Endothelial cell (in vitro differentiated cells): ENCODE data around the gene PRSS50. TPM values are rescaled to one million over a fixed set of nuclear protein-coding genes. Genes with fewer than 3 reads are reported as not detected.

Experiments
- DNase-seq: peaks from one replicate; pipeline ENCODE4 v3.0.0; 2021; ENCODE audit warnings: low spot score
- H3K27ac Mint-ChIP-seq: one replicate; pipeline ENCODE4 v1.8.0; 2021; ENCODE audit warnings: mixed read lengths, inconsistent platforms; ENCODE audit not compliant: unreplicated experiment
- H3K27me3 Mint-ChIP-seq: one replicate; pipeline ENCODE4 v1.8.0; 2021; ENCODE audit warnings: mild to moderate bottlenecking, moderate library complexity, mixed read lengths, inconsistent platforms; ENCODE audit not compliant: unreplicated experiment
- H3K36me3 Mint-ChIP-seq: one replicate; pipeline ENCODE4 v1.8.0; 2021; ENCODE audit warnings: mild to moderate bottlenecking, low read depth, mixed read lengths, inconsistent platforms; ENCODE audit not compliant: unreplicated experiment
- H3K4me1 Mint-ChIP-seq: one replicate; pipeline ENCODE4 v1.8.0; 2021; ENCODE audit warnings: mild to moderate bottlenecking, mixed read lengths, inconsistent platforms; ENCODE audit not compliant: unreplicated experiment
- H3K4me3 Mint-ChIP-seq: one replicate; pipeline ENCODE4 v1.8.0; 2021; ENCODE audit warnings: mild to moderate bottlenecking, mixed read lengths, inconsistent platforms; ENCODE audit not compliant: unreplicated experiment
- H3K9me3 Mint-ChIP-seq: one replicate; pipeline ENCODE4 v1.8.0; 2021; ENCODE audit warnings: mixed read lengths, inconsistent platforms; ENCODE audit not compliant: unreplicated experiment
- total RNA-seq: library from RNA; stranded (reverse); fragmentation: NEBNext Ultra II Directional; extraction: Animal tissue kit (Norgen Biotek cat#: 25700); gene quantifications from one replicate; pipeline ENCODE4 v1.2.1, GENCODE V29; 2021; ENCODE audit not compliant: unreplicated experiment
- TF ChIP-seq, protein P1 (sequence below): fragments of 200-600 bp; sonication (generic); IDR thresholded peaks from one replicate; pipeline ENCODE4 v1.5.0; 2021; ENCODE audit warnings: antibody characterized with exemption; ENCODE audit not compliant: unreplicated experiment

The PRSS50 gene
- total RNA-seq, 1 donor from 2014 or later, result 0.38 TPM

DNA sequence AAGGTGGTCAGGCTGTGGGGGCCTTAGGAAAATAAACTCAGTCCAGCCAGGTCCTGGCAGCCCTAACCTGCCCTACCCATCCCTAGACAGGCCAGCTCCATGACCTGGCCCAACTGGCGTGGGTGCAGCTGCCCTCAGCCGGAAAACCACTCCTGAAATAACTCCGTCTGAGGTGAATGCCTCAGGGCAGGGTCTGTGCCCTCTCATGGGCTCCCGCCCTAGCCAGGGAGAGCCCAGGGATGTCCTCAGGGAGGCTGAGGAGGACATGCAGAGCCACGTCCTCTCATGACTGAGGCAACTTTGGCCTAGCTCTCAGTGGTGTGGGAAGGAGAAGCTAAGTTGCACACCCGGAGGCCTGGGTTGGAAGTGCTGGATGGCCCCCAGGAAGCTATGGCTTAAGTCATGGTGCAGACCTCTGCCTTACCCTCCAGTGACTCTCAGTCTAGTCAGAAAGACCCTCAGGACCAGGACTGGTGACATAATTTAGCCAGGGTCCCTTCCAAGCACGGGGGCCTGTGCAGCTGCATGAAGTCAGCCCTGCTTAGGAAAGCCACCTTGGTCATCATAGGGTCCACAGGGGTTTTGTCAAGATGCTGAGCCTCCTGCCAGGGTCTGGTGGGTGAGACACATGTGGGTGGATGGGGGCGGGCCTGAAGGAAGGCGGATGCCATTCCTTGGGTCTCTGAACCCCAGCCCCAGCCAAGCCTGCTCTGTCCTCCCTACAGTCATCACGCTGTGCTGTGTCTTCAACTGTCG lies 9.1 kb downstream of the PRSS50 start:
- H3K27ac Mint-ChIP-seq, result no peak overlapping the region
- H3K9me3 Mint-ChIP-seq, result no peaks in the 10 kb centered on the region
- no peak overlapping the region for H3K4me3 Mint-ChIP-seq
- H3K36me3 Mint-ChIP-seq, result peaks cover 6% of the 10 kb centered on the region
- peaks cover 3% of the 10 kb centered on the region for H3K27me3 Mint-ChIP-seq
- DNase-seq, result no peak
- TF ChIP-seq, protein P1, sequence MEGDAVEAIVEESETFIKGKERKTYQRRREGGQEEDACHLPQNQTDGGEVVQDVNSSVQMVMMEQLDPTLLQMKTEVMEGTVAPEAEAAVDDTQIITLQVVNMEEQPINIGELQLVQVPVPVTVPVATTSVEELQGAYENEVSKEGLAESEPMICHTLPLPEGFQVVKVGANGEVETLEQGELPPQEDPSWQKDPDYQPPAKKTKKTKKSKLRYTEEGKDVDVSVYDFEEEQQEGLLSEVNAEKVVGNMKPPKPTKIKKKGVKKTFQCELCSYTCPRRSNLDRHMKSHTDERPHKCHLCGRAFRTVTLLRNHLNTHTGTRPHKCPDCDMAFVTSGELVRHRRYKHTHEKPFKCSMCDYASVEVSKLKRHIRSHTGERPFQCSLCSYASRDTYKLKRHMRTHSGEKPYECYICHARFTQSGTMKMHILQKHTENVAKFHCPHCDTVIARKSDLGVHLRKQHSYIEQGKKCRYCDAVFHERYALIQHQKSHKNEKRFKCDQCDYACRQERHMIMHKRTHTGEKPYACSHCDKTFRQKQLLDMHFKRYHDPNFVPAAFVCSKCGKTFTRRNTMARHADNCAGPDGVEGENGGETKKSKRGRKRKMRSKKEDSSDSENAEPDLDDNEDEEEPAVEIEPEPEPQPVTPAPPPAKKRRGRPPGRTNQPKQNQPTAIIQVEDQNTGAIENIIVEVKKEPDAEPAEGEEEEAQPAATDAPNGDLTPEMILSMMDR, result no peak
- H3K4me1 Mint-ChIP-seq, result peaks cover 8% of the 10 kb centered on the region

DNA sequence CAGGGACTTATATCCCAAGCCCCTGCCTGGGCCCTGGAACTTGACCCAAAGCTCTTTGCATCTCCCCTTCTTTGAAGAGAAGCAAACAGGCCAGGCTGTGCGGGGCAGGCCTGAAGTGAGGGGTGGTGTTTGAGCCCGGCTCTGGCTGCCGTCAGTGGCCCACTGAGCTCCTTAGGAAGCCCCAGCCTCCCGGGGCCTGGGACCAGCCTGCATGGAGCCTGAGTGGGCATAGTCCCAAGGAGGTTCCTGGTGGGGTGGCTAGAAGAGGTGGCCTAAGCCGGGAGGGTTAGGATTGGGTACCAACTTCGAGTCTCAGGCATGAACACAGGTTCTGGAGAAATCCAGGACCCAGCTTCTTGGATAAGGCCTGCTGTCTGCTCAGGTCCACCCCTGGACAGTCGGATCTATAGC lies 10.1 kb downstream of the PRSS50 start:
- Mint-ChIP-seq H3K36me3 (no peaks in the 10 kb centered on the region), H3K4me3 (no peak overlapping the region), H3K4me1 (peaks cover 8% of the 10 kb centered on the region), H3K27me3 (peaks cover 3% of the 10 kb centered on the region), H3K9me3 (no peaks in the 10 kb centered on the region), H3K27ac (no peak overlapping the region)
- no peak for DNase-seq
- TF ChIP-seq, protein P1, result no peak

DNA sequence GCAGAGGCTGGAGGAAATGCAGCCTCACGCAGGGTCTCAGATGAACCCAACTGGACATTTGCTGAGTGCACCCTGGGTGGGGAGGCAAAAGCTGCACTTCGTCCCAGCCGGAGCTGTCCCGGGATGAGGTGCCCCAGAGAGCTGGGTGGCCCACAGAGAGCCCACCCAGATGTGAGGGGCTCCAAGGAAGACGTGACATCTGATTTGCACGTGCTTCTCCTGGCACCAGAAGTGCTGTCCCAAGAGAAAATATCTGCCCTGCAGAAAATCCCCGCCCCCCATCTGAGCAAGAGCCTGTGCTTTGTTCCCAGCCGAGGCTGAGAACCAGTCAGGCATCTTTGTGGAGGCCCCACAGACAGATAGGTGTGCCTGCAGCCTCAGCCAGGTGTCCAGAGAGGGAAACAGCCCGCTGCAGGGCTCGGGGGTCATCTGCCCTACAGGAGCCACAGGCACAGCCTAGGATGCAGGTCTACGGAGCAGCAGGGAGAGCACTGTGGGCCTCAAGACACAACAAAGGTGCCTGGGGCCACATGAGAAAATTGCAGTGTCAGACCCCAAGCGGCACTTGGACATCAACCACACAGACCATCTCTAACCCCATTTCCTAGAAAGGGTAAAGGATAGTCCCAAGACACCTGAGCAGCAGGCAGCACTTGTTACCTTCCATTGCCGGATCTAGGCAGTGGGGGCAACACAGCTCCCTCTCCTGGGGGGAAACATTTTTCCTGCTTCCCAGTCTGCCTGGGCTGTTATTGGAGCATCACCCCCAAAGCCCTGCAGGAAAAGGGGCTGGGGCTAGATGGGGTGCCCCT lies 10.7 kb downstream of the PRSS50 start:
- peaks cover 8% of the 10 kb centered on the region for H3K4me1 Mint-ChIP-seq
- H3K27me3 Mint-ChIP-seq, result peaks cover 3% of the 10 kb centered on the region
- no peaks in the 10 kb centered on the region for H3K36me3 Mint-ChIP-seq
- no peak overlapping the region for H3K4me3 Mint-ChIP-seq
- H3K9me3 Mint-ChIP-seq, result no peaks in the 10 kb centered on the region
- H3K27ac Mint-ChIP-seq, result no peak overlapping the region
- TF ChIP-seq, protein P1, result no peak
- no peak for DNase-seq

DNA sequence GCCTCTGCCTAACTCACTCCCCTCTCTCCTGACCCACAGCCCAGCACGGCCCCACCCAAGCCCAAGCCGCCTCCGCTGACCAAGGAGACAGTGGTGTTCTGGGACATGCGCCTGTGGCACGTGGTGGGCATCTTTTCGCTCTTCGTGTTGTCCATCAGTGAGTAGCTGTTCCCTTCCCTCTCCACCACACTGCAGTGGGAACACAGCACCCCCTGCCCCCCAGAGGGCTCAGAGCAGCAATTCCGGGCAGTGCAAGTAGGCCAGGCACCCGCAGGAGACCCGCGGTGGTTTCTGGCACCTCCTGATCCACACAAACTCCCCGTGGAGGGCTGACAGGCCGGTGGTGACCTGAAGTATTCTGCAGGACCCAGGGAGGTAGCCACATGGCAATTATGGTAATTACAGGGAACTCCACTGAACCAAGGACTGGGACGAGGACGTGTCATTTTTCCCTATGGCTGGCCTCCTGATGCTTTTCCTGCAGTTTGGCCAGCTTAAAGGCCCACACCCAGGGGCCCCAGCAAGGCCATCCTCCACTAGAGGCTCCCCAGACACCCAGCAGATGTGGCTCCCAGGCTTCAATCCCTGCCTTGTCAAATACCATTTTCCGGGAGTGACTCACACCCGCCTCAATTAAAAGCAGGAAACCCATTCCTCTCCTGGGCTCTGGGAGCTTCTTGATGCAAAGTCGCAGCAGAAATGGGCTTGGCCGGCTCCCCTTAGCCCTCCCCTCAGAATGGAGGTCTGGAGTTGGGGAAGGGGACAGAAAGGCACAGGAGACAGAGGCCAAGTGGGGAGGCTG lies 11.7 kb downstream of the PRSS50 start:
- Mint-ChIP-seq H3K9me3 (no peaks in the 10 kb centered on the region), H3K4me3 (no peak overlapping the region), H3K27ac (no peak overlapping the region)

More for the DNA sequence above, 11.7 kb downstream of the PRSS50 start:
- no peaks in the 10 kb centered on the region for H3K36me3 Mint-ChIP-seq
- no peak for DNase-seq
- peaks cover 3% of the 10 kb centered on the region for H3K27me3 Mint-ChIP-seq
- peaks cover 8% of the 10 kb centered on the region for H3K4me1 Mint-ChIP-seq
- TF ChIP-seq, protein P1, result no peak
